Mesodermal cell (in vitro differentiated cells): ENCODE measurements around the gene ADGRD1.

ENCODE experiments used
- H3K27ac ChIP-seq: 2 replicates; pipeline ENCODE4 v1.7.0; 2013; ENCODE audit warnings: mild to moderate bottlenecking, low read depth, low read length, moderate library complexity; ENCODE audit not compliant: severe bottlenecking
- H3K36me3 ChIP-seq: 2 replicates; pipeline ENCODE4 v1.7.1; 2013; ENCODE audit warnings: mild to moderate bottlenecking, low read length, moderate library complexity; ENCODE audit not compliant: control insufficient read depth, insufficient read depth
- H3K4me1 ChIP-seq: one replicate; pipeline ENCODE4 v1.7.1; 2013; ENCODE audit warnings: mild to moderate bottlenecking, low read length; ENCODE audit not compliant: insufficient read depth, control insufficient read depth, poor library complexity, severe bottlenecking
- H3K4me3 ChIP-seq: 2 replicates; pipeline ENCODE4 v1.7.0; 2013; ENCODE audit warnings: low read length, control low read depth, mild to moderate bottlenecking; ENCODE audit not compliant: insufficient read depth, poor library complexity, severe bottlenecking; ENCODE audit errors: extremely low read depth
- H3K9me3 ChIP-seq: 2 replicates; pipeline ENCODE4 v1.7.1; 2013; ENCODE audit warnings: mild to moderate bottlenecking, low read length, moderate library complexity; ENCODE audit not compliant: control insufficient read depth
- WGBS, 2 experiments: methylation state at CpG; one replicate each; pipeline ENCODE4 v1.1.5; 2013; ENCODE audit warnings: missing lambda C conversion rate in 2 of 2; ENCODE audit not compliant: insufficient coverage in 2 of 2; 5-methylcytosine and 5-hydroxymethylcytosine counted together

The ADGRD1 gene

GRCh38 chr12:131139363-131140068 lies 185.8 kb downstream of the ADGRD1 start:
- 90 to 91% methylated on average over 20 to 24 of the region's 27 CpGs for WGBS, 2 experiments
- H3K36me3 ChIP-seq, result no peaks in the 10 kb centered on the region
- no peak overlapping the region for H3K4me3 ChIP-seq
- H3K27ac ChIP-seq, result no peak overlapping the region
- no peaks in the 10 kb centered on the region for H3K9me3 ChIP-seq
- no peaks in the 10 kb centered on the region for H3K4me1 ChIP-seq

GRCh38 chr12:131140069-131140435 lies 186.3 kb downstream of the ADGRD1 start:
- H3K27ac ChIP-seq, result no peak overlapping the region
- no peak overlapping the region for H3K4me3 ChIP-seq
- no peaks in the 10 kb centered on the region for H3K4me1 ChIP-seq
- WGBS, 2 experiments, result 94 to 98% methylated on average over 8 to 12 of the region's 12 CpGs
- no peaks in the 10 kb centered on the region for H3K9me3 ChIP-seq
- no peaks in the 10 kb centered on the region for H3K36me3 ChIP-seq

GRCh38 chr12:131140697-131141096 lies 187.0 kb downstream of the ADGRD1 start:
- H3K4me1 ChIP-seq, result no peaks in the 10 kb centered on the region
- 91% methylated on average over 8 of the region's 10 CpGs for WGBS, 2 experiments

GRCh38 chr12:131141514-131141913 lies 187.8 kb downstream of the ADGRD1 start:
- no peak overlapping the region for H3K27ac ChIP-seq
- 71 to 81% methylated on average over 5 to 6 of the region's 8 CpGs for WGBS, 2 experiments
- no peaks in the 10 kb centered on the region for H3K36me3 ChIP-seq
- no peak overlapping the region for H3K4me3 ChIP-seq
- H3K4me1 ChIP-seq, result no peaks in the 10 kb centered on the region
- H3K9me3 ChIP-seq, result no peaks in the 10 kb centered on the region

More at GRCh38 chr12:131140697-131141096, 187.0 kb downstream of the ADGRD1 start:
- H3K27ac ChIP-seq, result no peak overlapping the region
- no peak overlapping the region for H3K4me3 ChIP-seq
- H3K9me3 ChIP-seq, result no peaks in the 10 kb centered on the region
- no peaks in the 10 kb centered on the region for H3K36me3 ChIP-seq

GRCh38 chr12:131142891-131143657 lies 189.4 kb downstream of the ADGRD1 start:
- Histone ChIP-seq H3K4me3 (no peak overlapping the region), H3K9me3 (no peaks in the 10 kb centered on the region), H3K27ac (peak overlapping the region; percentile 16), H3K36me3 (no peaks in the 10 kb centered on the region), H3K4me1 (no peaks in the 10 kb centered on the region)
- 82 to 91% methylated on average over 14 to 16 of the region's 19 CpGs for WGBS, 2 experiments

GRCh38 chr12:131146173-131146675 lies 192.5 kb downstream of the ADGRD1 start:
- H3K36me3 ChIP-seq, result no peaks in the 10 kb centered on the region
- H3K9me3 ChIP-seq, result no peaks in the 10 kb centered on the region
- no CpG with 5 or more reads among the region's 5 CpGs for WGBS, 2 experiments
- H3K27ac ChIP-seq, result no peak overlapping the region
- H3K4me3 ChIP-seq, result no peak overlapping the region
- no peaks in the 10 kb centered on the region for H3K4me1 ChIP-seq

GRCh38 chr12:131147293-131147692 lies 193.6 kb downstream of the ADGRD1 start:
- H3K4me3 ChIP-seq, result no peak overlapping the region
- WGBS, 2 experiments, result no CpG with 5 or more reads among the region's 1 CpG
- H3K27ac ChIP-seq, result no peak overlapping the region
- H3K9me3 ChIP-seq, result no peaks in the 10 kb centered on the region
- no peaks in the 10 kb centered on the region for H3K36me3 ChIP-seq
- H3K4me1 ChIP-seq, result no peaks in the 10 kb centered on the region

- Histone ChIP-seq H3K27ac (no peak overlapping the region), H3K4me3 (no peak overlapping the region), H3K36me3 (no peaks in the 10 kb centered on the region), H3K9me3 (no peaks in the 10 kb centered on the region), H3K4me1 (no peaks in the 10 kb centered on the region)
- no CpG with 5 or more reads among the region's 3 CpGs for WGBS, 2 experiments
Observed at GRCh38 chr12:131147894-131148293, 194.2 kb downstream of the ADGRD1 start.

- Histone ChIP-seq H3K36me3 (no peaks in the 10 kb centered on the region), H3K9me3 (no peaks in the 10 kb centered on the region), H3K4me1 (no peaks in the 10 kb centered on the region), H3K4me3 (no peak overlapping the region), H3K27ac (no peak overlapping the region)
- 93 to 95% methylated on average over 5 to 6 of the region's 8 CpGs for WGBS, 2 experiments
Observed at GRCh38 chr12:131151558-131152345, 198.0 kb downstream of the ADGRD1 start.

GRCh38 chr12:131152587-131152986 lies 198.9 kb downstream of the ADGRD1 start:
- H3K4me3 ChIP-seq, result no peak overlapping the region
- H3K9me3 ChIP-seq, result no peaks in the 10 kb centered on the region
- WGBS, 2 experiments, result 86 to 97% methylated on average over 5 of the region's 5 CpGs
- no peak overlapping the region for H3K27ac ChIP-seq
- no peaks in the 10 kb centered on the region for H3K36me3 ChIP-seq
- H3K4me1 ChIP-seq, result no peaks in the 10 kb centered on the region
